OCI-LY1 (cell line): Measurements from ENCODE around the gene FAM151A.

Experiments
- EZH2 ChIP-seq: fragments of 200-600 bp; sonication (generic), shearing (Covaris generic); IDR thresholded peaks from 2 replicates; pipeline ENCODE4 v1.8.0; 2017; ENCODE audit warnings: borderline replicate concordance, mixed run types, mild to moderate bottlenecking, antibody characterized with exemption, low read length, moderate library complexity, mixed read lengths
- TF ChIP-seq, protein P1 (sequence below): fragments of 200-600 bp; sonication (generic), shearing (Covaris generic); IDR thresholded peaks from 2 replicates; pipeline ENCODE4 v1.5.1; 2017; ENCODE audit warnings: mild to moderate bottlenecking, antibody characterized with exemption, low read length, moderate library complexity, mixed read lengths

DNA sequence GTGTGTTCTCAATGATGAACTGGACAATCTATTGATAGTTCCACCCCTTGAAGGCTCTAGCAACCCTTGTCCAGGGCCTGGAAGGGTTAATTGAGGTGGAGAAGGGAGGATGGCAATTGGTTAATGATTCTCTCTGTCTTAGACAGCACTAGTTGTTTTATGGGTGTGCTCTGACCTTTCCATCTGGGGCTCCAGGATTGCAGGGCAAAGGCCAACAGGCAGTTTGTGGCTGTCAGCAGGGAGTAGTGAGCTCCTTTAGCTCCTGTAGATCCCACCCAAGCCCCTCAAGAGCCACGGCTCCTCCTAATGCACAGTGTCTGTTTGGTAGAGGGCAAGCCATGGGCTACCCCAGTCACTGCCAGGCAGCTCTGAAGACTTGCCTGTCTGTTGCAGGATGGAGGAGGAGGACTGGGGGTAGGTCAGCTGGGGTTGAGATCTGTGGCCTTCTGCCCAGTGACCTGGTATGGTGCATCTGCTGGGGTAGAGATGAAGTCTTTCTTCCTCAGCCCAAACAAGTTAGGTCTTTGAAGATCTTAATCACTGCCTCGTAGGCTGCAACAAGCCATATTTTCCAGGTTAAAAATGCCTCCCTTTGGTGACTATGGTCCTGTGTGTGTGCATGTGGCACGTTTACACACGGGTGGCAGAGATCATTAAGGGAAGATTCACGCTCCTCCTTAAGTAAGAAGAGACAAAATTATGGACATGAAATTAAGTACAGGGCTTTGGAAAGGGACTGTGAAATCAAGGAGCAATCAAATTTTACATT, 26.0 kb upstream of the FAM151A start:
- TF ChIP-seq, protein P1, sequence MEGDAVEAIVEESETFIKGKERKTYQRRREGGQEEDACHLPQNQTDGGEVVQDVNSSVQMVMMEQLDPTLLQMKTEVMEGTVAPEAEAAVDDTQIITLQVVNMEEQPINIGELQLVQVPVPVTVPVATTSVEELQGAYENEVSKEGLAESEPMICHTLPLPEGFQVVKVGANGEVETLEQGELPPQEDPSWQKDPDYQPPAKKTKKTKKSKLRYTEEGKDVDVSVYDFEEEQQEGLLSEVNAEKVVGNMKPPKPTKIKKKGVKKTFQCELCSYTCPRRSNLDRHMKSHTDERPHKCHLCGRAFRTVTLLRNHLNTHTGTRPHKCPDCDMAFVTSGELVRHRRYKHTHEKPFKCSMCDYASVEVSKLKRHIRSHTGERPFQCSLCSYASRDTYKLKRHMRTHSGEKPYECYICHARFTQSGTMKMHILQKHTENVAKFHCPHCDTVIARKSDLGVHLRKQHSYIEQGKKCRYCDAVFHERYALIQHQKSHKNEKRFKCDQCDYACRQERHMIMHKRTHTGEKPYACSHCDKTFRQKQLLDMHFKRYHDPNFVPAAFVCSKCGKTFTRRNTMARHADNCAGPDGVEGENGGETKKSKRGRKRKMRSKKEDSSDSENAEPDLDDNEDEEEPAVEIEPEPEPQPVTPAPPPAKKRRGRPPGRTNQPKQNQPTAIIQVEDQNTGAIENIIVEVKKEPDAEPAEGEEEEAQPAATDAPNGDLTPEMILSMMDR: no peak
- TF ChIP-seq EZH2: no peak
